Thyroid gland (tissue), 4 donors: Measurements from ENCODE around the gene GJA1.

Experiments used
- POLR2A ChIP-seq, 2 donors: fragments of 450-650 bp; IDR thresholded peaks; one replicate each; pipeline ENCODE4 v1.6.1; 2017; ENCODE audit warnings: antibody characterized with exemption in 2 of 2, mild to moderate bottlenecking in 2 of 2, moderate library complexity in 1 of 2
- TF ChIP-seq, protein P1 (sequence below), 6 experiments: fragments of 200-600 bp in 3 of 6; fragments of 450-650 bp in 3 of 6; sonication (generic) in 3 of 6; IDR thresholded peaks; one replicate each; pipeline ENCODE4 v1.5.1; 2016 to 2019; ENCODE audit warnings: antibody characterized with exemption in 6 of 6, mild to moderate bottlenecking in 2 of 6, inconsistent platforms in 1 of 6, moderate library complexity in 1 of 6

DNA sequence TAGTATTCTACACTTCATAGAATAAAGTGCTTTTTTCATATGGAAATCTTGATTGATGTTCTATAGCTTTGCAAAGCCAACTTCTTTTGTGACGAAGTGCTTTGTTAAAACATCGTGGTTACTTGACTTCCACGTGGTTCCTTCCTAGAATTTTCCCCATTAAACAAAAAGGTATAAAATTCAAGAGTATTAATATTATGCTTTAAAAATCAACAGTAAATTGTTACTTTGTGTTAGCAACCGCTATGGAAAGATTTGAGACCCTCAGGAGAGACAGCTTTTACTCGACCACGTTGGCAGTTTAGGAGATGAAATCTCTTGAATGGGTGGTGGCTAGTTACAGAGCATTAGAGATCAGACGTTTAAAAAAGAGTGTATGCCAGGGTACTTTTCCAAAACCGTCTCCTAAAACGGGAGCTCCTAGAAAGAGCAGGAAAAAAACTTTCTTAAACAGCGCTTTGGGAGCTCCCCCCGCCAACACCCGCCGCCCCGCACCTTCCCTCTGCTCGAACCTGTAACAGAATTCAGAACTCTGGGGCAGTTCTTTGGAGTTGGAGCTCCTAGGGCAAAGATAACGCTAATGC is 920 bp downstream of the GJA1 start:
- TF ChIP-seq, protein P1, sequence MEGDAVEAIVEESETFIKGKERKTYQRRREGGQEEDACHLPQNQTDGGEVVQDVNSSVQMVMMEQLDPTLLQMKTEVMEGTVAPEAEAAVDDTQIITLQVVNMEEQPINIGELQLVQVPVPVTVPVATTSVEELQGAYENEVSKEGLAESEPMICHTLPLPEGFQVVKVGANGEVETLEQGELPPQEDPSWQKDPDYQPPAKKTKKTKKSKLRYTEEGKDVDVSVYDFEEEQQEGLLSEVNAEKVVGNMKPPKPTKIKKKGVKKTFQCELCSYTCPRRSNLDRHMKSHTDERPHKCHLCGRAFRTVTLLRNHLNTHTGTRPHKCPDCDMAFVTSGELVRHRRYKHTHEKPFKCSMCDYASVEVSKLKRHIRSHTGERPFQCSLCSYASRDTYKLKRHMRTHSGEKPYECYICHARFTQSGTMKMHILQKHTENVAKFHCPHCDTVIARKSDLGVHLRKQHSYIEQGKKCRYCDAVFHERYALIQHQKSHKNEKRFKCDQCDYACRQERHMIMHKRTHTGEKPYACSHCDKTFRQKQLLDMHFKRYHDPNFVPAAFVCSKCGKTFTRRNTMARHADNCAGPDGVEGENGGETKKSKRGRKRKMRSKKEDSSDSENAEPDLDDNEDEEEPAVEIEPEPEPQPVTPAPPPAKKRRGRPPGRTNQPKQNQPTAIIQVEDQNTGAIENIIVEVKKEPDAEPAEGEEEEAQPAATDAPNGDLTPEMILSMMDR (IDR thresholded peaks at IDR 0.05), result peak in 1 of 6 experiments; percentile 0
- TF ChIP-seq POLR2A (IDR thresholded peaks at IDR 0.05), result peak in 1 of 2 donors; percentile 36
